Lung (tissue), 12 donors: ENCODE data around the gene RER1. TPM values are rescaled to one million over a fixed set of nuclear protein-coding genes. Genes with fewer than 3 reads are reported as not detected.

Experiments used
- ATAC-seq: fragments of 200-7000 bp; cut with Tn5 transposase; one replicate; pipeline ENCODE4 v1.9.1; 2020; ENCODE audit warnings: moderate number of reproducible peaks; ENCODE audit not compliant: insufficient read depth, low FRiP score
- DNase-seq, 3 donors: peaks; one replicate each; pipeline ENCODE4 v3.0.0-alpha.2; 2013 to 2017
- H3K27ac ChIP-seq, 2 donors: one replicate each; pipeline ENCODE4 v1.5.1; 2013; ENCODE audit warnings: mild to moderate bottlenecking in 2 of 2, moderate library complexity in 2 of 2, control low read depth in 1 of 2, inconsistent platforms in 1 of 2, low read depth in 1 of 2, low read length in 1 of 2
- H3K27me3 ChIP-seq, 3 donors: one replicate each; pipeline ENCODE4 v1.5.1; 2013; ENCODE audit warnings: low read length in 2 of 3; ENCODE audit not compliant: control insufficient read depth in 3 of 3, insufficient read depth in 3 of 3
- H3K36me3 ChIP-seq, 4 donors: one replicate each; pipeline ENCODE4 v1.5.1; 2013; ENCODE audit warnings: low read length in 4 of 4, mild to moderate bottlenecking in 1 of 4, moderate library complexity in 1 of 4; ENCODE audit not compliant: control insufficient read depth in 4 of 4, insufficient read depth in 4 of 4
- H3K4me1 ChIP-seq, 5 donors: one replicate each; pipeline ENCODE4 v1.5.1; 2013; ENCODE audit warnings: low read length in 5 of 5, mild to moderate bottlenecking in 2 of 5, moderate library complexity in 1 of 5; ENCODE audit not compliant: control insufficient read depth in 5 of 5, insufficient read depth in 5 of 5
- H3K4me3 ChIP-seq: one replicate; pipeline ENCODE4 v1.5.1; 2013; ENCODE audit warnings: mild to moderate bottlenecking, control low read depth, moderate library complexity
- H3K9ac ChIP-seq, 2 donors: one replicate each; pipeline ENCODE4 v1.5.1; 2013; ENCODE audit warnings: low read length in 2 of 2, control low read depth in 1 of 2; ENCODE audit not compliant: insufficient read depth in 1 of 2
- H3K9me3 ChIP-seq, 4 donors: one replicate each; pipeline ENCODE4 v1.5.1; 2013; ENCODE audit warnings: low read length in 3 of 4, mild to moderate bottlenecking in 1 of 4, moderate library complexity in 1 of 4; ENCODE audit not compliant: control insufficient read depth in 4 of 4, insufficient read depth in 3 of 4
- WGBS, 2 donors: extraction: QIAGEN DNeasy Blood & Tissue Kit; methylation state at CpG; one replicate each; pipeline ENCODE4 v1.1.7; 2013; 5-methylcytosine and 5-hydroxymethylcytosine counted together
- polyA plus RNA-seq, 2 donors: library from polyadenylated mRNA; stranded (reverse); fragments of 200-250 nt; gene quantifications; one replicate each; pipeline ENCODE4 v1.2.1, GENCODE V29; 2013
- total RNA-seq, 2 donors: library from RNA; depleted of rRNA in 1 of 2; stranded (reverse); fragments of >200 nt in 1 of 2; gene quantifications; one replicate each; pipeline ENCODE4 v1.2.1, GENCODE V29; 2014 to 2021
- TF ChIP-seq, protein P1 (sequence below): IDR thresholded peaks from 2 replicates; pipeline ENCODE4 v1.5.1; 2012; ENCODE audit warnings: mild to moderate bottlenecking; ENCODE audit errors: control extremely low read depth, extremely low read depth
- donor health status: control.
- donor health status: control.
- donor health status: Bipolar disorder and iron deficiency.
- donor health status: healthy.
- donor health status: DM: yes; HTN: yes; CAD: no.

Gene RER1
- total and polyA plus RNA-seq, 4 donors: 71.7 to 134 (median 87.9) TPM

DNA sequence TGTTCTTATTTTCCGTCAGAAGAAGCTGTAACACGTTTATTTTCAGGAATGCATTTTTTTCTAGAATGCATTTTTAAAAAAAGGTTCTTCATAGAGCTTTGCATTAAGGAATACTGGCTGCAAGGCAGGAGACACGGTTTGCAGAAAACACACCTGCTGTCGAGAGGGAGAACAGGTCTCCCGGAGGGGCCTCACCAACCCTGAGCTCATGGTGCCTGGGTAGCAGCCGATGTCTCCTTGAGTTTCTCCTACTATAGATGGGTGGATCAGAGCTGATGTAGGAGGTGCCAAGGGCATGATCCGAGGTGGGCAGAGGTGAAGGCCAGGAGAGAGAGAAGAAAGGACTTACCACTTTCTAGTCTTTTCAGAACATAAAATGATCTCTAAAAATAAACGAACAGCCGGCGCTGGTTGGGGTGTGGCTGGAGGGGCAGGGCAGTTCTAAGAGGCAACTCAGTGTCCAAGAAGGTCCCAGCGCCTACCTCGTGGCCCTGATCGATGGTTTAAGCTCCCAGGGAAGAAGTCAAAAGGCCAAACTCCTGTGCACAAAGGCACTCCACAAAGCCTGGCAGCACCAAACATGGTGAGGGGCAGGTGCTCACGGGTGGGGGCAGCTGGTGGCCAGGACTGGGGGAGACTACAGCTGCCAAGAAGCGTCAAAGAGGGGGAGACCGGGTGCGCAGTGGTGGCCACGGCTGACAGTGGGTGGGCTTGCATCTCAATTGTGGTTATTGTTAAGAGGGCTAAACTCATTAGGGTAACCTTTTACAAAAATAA lies 12.5 kb upstream of the RER1 start:
- H3K9ac ChIP-seq: no peak overlapping the region
- 86 to 89% methylated on average over 18 of the region's 18 CpGs for WGBS, 2 donors
- no peaks in the 10 kb centered on the region for H3K27me3 ChIP-seq
- DNase-seq (no peak), ATAC-seq (no peak)
- H3K4me1 ChIP-seq: peaks cover 0 to 10% (median 0%) of the 10 kb centered on the region in 5 donors
- H3K9me3 ChIP-seq: no peaks in the 10 kb centered on the region
- TF ChIP-seq, protein P1, sequence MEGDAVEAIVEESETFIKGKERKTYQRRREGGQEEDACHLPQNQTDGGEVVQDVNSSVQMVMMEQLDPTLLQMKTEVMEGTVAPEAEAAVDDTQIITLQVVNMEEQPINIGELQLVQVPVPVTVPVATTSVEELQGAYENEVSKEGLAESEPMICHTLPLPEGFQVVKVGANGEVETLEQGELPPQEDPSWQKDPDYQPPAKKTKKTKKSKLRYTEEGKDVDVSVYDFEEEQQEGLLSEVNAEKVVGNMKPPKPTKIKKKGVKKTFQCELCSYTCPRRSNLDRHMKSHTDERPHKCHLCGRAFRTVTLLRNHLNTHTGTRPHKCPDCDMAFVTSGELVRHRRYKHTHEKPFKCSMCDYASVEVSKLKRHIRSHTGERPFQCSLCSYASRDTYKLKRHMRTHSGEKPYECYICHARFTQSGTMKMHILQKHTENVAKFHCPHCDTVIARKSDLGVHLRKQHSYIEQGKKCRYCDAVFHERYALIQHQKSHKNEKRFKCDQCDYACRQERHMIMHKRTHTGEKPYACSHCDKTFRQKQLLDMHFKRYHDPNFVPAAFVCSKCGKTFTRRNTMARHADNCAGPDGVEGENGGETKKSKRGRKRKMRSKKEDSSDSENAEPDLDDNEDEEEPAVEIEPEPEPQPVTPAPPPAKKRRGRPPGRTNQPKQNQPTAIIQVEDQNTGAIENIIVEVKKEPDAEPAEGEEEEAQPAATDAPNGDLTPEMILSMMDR: no peak
- H3K36me3 ChIP-seq: no peaks in the 10 kb centered on the region
- no peak overlapping the region for H3K4me3 ChIP-seq
- H3K27ac ChIP-seq: no peak overlapping the region

DNA sequence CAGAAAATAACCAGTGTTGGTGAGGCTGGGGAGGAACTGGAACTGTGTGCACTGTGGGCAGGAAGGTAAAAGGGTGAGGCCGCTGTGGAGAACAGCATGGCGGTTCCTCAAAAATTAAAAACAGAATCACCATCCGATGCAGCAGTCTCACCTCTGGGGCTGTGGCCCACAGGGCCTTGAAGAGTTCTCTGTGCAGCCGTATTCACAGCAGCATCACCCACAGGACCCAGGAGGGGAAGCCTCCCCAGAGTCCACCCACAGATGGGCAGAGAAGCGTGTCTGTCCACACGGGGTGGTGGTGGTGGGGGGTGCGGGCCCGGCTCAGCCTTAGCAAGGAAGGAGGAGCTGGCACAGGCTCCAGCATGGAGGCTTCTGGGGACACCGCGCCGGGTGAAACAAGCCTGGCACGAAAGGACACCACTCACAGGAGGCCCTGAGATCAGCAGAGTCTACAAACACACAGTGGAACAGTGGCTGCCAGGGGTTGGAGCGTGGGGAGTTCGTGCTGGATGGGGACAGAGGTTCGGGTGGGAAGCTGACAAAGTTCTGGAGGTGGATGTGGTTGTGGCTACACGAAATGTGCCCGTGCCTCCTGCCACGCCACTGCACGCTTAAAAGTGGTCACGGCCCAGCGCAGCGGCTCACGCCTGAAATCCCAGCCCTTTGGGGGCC lies 11.8 kb upstream of the RER1 start:
- no peak overlapping the region for H3K4me3 ChIP-seq
- WGBS, 2 donors: 90 to 93% methylated on average over 23 of the region's 23 CpGs
- peaks cover 0 to 10% (median 0%) of the 10 kb centered on the region in 5 donors for H3K4me1 ChIP-seq
- H3K27ac ChIP-seq: no peak overlapping the region
- ATAC-seq: no peak
- H3K9me3 ChIP-seq: no peaks in the 10 kb centered on the region
- no peak for DNase-seq
- TF ChIP-seq, protein P1: no peak
- H3K36me3 ChIP-seq: no peaks in the 10 kb centered on the region
- no peaks in the 10 kb centered on the region for H3K27me3 ChIP-seq
- H3K9ac ChIP-seq: no peak overlapping the region

DNA sequence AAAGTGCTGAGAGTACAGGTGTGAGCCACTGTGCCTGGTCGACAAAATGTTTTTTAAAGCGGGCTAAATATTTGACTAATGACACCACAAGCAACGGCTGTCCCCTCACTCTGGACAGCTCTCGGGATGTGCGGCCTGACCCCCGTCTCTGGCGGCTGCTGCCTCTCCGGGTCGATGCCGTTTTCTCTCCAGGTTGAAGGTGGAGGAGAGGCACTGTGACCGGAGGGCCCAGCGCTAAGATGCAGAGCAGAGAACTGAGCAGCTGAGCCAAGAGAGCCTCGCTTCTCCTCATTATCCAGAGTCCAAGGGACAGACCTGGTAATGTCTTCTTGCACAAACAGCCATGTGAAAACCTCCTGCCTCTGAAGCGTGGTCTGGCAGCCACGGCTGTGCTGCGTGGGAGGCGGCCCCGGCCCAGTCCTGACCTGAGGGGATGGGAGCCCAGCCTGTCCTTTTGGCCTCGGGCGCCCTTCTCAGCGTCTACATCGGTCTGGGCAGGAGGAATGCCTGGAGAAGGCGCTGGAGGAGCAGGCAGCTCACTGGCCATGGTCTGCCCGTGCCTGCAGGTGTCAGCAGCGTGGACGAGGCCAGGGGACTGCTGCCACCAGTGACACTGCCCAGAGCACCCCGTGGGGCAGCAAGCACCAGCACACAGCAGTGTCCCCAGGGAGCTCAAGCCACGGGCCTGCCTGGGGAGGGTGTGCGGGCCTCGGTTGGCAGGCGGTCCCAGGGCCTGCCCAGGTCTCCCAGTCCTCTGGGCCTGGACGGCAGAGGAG lies 10.6 kb upstream of the RER1 start:
- TF ChIP-seq, protein P1: no peak
- no peaks in the 10 kb centered on the region for H3K27me3 ChIP-seq
- WGBS, 2 donors: 89 to 94% methylated on average over 32 of the region's 32 CpGs
- no peak overlapping the region for H3K9ac ChIP-seq
- no peaks in the 10 kb centered on the region for H3K9me3 ChIP-seq
- no peak overlapping the region for H3K4me3 ChIP-seq
- ATAC-seq: no peak
- no peak for DNase-seq
- H3K36me3 ChIP-seq: peaks cover 0 to 2% (median 0%) of the 10 kb centered on the region in 4 donors
- no peak overlapping the region for H3K27ac ChIP-seq
- H3K4me1 ChIP-seq: peaks cover 0 to 10% (median 0%) of the 10 kb centered on the region in 5 donors
